Endothelial cell of umbilical vein (primary cell): ENCODE results near the gene WRAP73. TPM values are rescaled to one million over a fixed set of nuclear protein-coding genes. Genes with fewer than 3 reads are reported as not detected.

ENCODE experiments used
- BruUV-seq: library from RNA; stranded (reverse); fragments of 400-500 nt; replicated peaks from 2 replicates; lab custom pipeline; 2021; lab: Mats Ljungman, UMichigan
- CTCF ChIA-PET: fragments of 300-600, 350-600 bp; sonication (Branson Sonifier 250); formaldehyde crosslinking; loops from one replicate; lab custom pipeline; 2021; ENCODE audit warnings: antibody characterized with exemption, inconsistent platforms; lab: Charles Lee
- POLR2A ChIA-PET: fragments of 300-600, 350-600 bp; sonication (Branson Sonifier 250); formaldehyde crosslinking; loops from one replicate; lab custom pipeline; 2021; ENCODE audit warnings: antibody characterized with exemption, inconsistent platforms; lab: Charles Lee
- DNase-seq: peaks from one replicate; pipeline ENCODE4 v3.0.0-alpha.2; 2011; ENCODE audit warnings: low read depth, low spot score
- FAIRE-seq: peaks from 2 replicates; lab custom pipeline; 2011; peaks lifted over from hg19 to GRCh38; lab: Jason Lieb, UNC
- H2AFZ ChIP-seq: 2 replicates; pipeline ENCODE4 v1.6.0; 2012; ENCODE audit warnings: low read depth, low read length, control low read depth, inconsistent platforms
- H3K27ac ChIP-seq: 2 replicates; pipeline ENCODE4 v1.5.1; 2011; ENCODE audit warnings: low read depth, mild to moderate bottlenecking, control low read depth, low read length, moderate library complexity; ENCODE audit not compliant: insufficient read depth
- H3K27me3 ChIP-seq, 2 experiments: 2 replicates each; pipeline versions ENCODE4 v1.6.0 to v1.6.1; 2011; ENCODE audit warnings: low read length in 2 of 2, mixed read lengths in 1 of 2; ENCODE audit not compliant: control insufficient read depth in 2 of 2, insufficient read depth in 2 of 2
- H3K36me3 ChIP-seq, 2 experiments: 2 replicates in 1 of 2; 3 replicates in 1 of 2; pipeline ENCODE4 v1.5.1; 2011; ENCODE audit warnings: low read length in 2 of 2, mild to moderate bottlenecking in 1 of 2, moderate library complexity in 1 of 2; ENCODE audit not compliant: control insufficient read depth in 2 of 2, insufficient read depth in 2 of 2; ENCODE audit errors: extremely low read depth in 1 of 2
- H3K4me1 ChIP-seq: 3 replicates; pipeline ENCODE4 v1.5.1; 2011; ENCODE audit warnings: mild to moderate bottlenecking, low read length; ENCODE audit not compliant: control insufficient read depth, insufficient read depth; ENCODE audit errors: extremely low read depth
- H3K4me2 ChIP-seq: 2 replicates; pipeline ENCODE4 v1.6.1; 2011; ENCODE audit warnings: low read length, control low read depth, mixed read lengths; ENCODE audit not compliant: insufficient read depth
- H3K4me3 ChIP-seq, 3 experiments: fragments of 200-600 bp in 1 of 3; sonication (generic), shearing (Covaris generic) in 1 of 3; replicated peaks in 1 of 3; 2 replicates each; pipeline ENCODE4 v1.5.1; 2011 to 2016; ENCODE audit warnings: control low read depth in 3 of 3, low read length in 3 of 3, mild to moderate bottlenecking in 2 of 3, inconsistent platforms in 1 of 3, low read depth in 1 of 3, moderate library complexity in 1 of 3; ENCODE audit not compliant: insufficient read depth in 1 of 3
- H3K79me2 ChIP-seq: 2 replicates; pipeline ENCODE4 v1.6.0; 2012; ENCODE audit warnings: low read length, inconsistent platforms; ENCODE audit not compliant: control insufficient read depth, insufficient read depth
- H3K9ac ChIP-seq: replicated peaks from 2 replicates; pipeline ENCODE3; 2011; ENCODE audit warnings: low read length, control low read depth; ENCODE audit not compliant: insufficient read depth; ENCODE audit errors: extremely low read depth
- H3K9me1 ChIP-seq: replicated peaks from 3 replicates; pipeline ENCODE4 v1.6.0; 2011; ENCODE audit warnings: mild to moderate bottlenecking, low read length; ENCODE audit not compliant: control insufficient read depth, insufficient read depth; ENCODE audit errors: extremely low read depth
- H3K9me3 ChIP-seq: replicated peaks from 2 replicates; pipeline ENCODE4 v1.5.1; 2012; ENCODE audit warnings: low read length, inconsistent platforms; ENCODE audit not compliant: control insufficient read depth, insufficient read depth
- H4K20me1 ChIP-seq: replicated peaks from 2 replicates; pipeline ENCODE3; 2011; ENCODE audit warnings: mild to moderate bottlenecking, low read length; ENCODE audit not compliant: control insufficient read depth, insufficient read depth; ENCODE audit errors: extremely low read depth
- CTCF ChIP-seq, 2 donors: IDR thresholded peaks; 1 replicate in 1 of 2; 2 replicates in 1 of 2; pipeline ENCODE4 v1.5.1; 2011; ENCODE audit warnings: low read length in 2 of 2, mild to moderate bottlenecking in 2 of 2, moderate library complexity in 2 of 2, control low read depth in 1 of 2, inconsistent platforms in 1 of 2, low read depth in 1 of 2; ENCODE audit not compliant: insufficient read depth in 1 of 2; ENCODE audit errors: extremely low read depth in 1 of 2
- EZH2 ChIP-seq: IDR thresholded peaks from 2 replicates; pipeline ENCODE4 v1.6.1; 2012; ENCODE audit warnings: borderline replicate concordance, low read depth, mild to moderate bottlenecking, moderate library complexity, low read length, inconsistent platforms; ENCODE audit not compliant: severe bottlenecking
- FOS ChIP-seq: IDR thresholded peaks from 2 replicates; pipeline ENCODE4 v1.6.1; 2011; ENCODE audit warnings: mild to moderate bottlenecking, low read length, moderate library complexity, borderline replicate concordance; ENCODE audit not compliant: insufficient read depth
- GATA2 ChIP-seq: IDR thresholded peaks from 2 replicates; pipeline ENCODE4 v1.7.0; 2011; ENCODE audit warnings: low read depth, mild to moderate bottlenecking, moderate library complexity, mixed read lengths, low read length; ENCODE audit not compliant: insufficient read length, insufficient read depth
- JUN ChIP-seq: IDR thresholded peaks from 2 replicates; pipeline ENCODE4 v1.6.1; 2011; ENCODE audit warnings: borderline replicate concordance, low read depth; ENCODE audit not compliant: insufficient read length, insufficient read depth
- MAX ChIP-seq: IDR thresholded peaks from 2 replicates; pipeline ENCODE4 v1.6.1; 2011; ENCODE audit not compliant: insufficient read depth, insufficient read length
- POLR2A ChIP-seq: IDR thresholded peaks from 2 replicates; pipeline ENCODE4 v1.6.1; 2012; ENCODE audit warnings: low read depth, mild to moderate bottlenecking, control low read depth, low read length
- POLR2AphosphoS5 ChIP-seq: IDR thresholded peaks from 2 replicates; pipeline ENCODE4 v1.6.1; 2012; ENCODE audit warnings: low read depth, mild to moderate bottlenecking, control low read depth, low read length, moderate library complexity; ENCODE audit not compliant: insufficient read depth
- dilution Hi-C: fragments of 300-500 bp; cut with MboI; formaldehyde crosslinking; loops from one replicate; pipeline ENCODE4 v1.15.0; 2019; ENCODE audit warnings: low sequenced_read_pairs; ENCODE audit not compliant: extremely low pct_ligation_motif_present
- intact Hi-C: fragments of 100-400 bp; cut with micrococcal nuclease; formaldehyde crosslinking; loops from one replicate; pipeline ENCODE4 v1.10.0; 2022
- polyA plus RNA-seq, 4 experiments: library from polyadenylated mRNA; depleted of rRNA in 3 of 4; stranded (reverse) in 3 of 4; unstranded in 1 of 4; fragments of >200 nt; gene quantifications; 2 replicates each; pipeline versions ENCODE4 v1.2.1 to v1.2.3, GENCODE V29; 2011 to 2012; ENCODE audit warnings: missing spikeins in 1 of 4
- total RNA-seq: library from RNA; stranded (reverse); gene quantifications from 2 replicates; pipeline ENCODE4 v1.2.3, GENCODE V29; 2021

The WRAP73 gene
- total and polyA plus RNA-seq, 2 donors (not counting 3 experiments of a cell fraction or from before 2014, with no cell fraction given), result 23.0 to 50.7 TPM

GRCh38 chr1:3607703-3608065 is 42.2 kb downstream of the WRAP73 start:
- POLR2A ChIA-PET, result no interaction called here
- CTCF ChIA-PET, result interaction anchor here (1.0 to 3.8 kb wide), 6 partner anchors 11 to 155 kb away, joined by 3 to 24 read pairs (median 6); no protein-coding TSS in a partner anchor
- H3K27ac ChIP-seq, result no peak overlapping the region
- H3K9me3 ChIP-seq, result no peaks in the 10 kb centered on the region
- no peaks in the 10 kb centered on the region for H3K79me2 ChIP-seq
- no peak overlapping the region for H2AFZ ChIP-seq
- no peak overlapping the region for H3K4me3 ChIP-seq
- FAIRE-seq (no peak), DNase-seq (no peak)
- no peak overlapping the region for H3K4me2 ChIP-seq
- TF ChIP-seq POLR2A (no peak), JUN (no peak), POLR2AphosphoS5 (no peak), GATA2 (no peak), EZH2 (no peak), CTCF (IDR thresholded peaks at IDR 0.05; ENCODE audit: extremely low read depth in 1 of 2, insufficient read depth in 1 of 2, low read depth in 1 of 2, low read length in 2 of 2) (no peak), MAX (no peak), FOS (no peak)
- no peaks in the 10 kb centered on the region for H4K20me1 ChIP-seq
- dilution Hi-C loops, result no loop called here
- BruUV-seq, result no TSS peak
- no peaks in the 10 kb centered on the region for H3K27me3 ChIP-seq
- no peaks in the 10 kb centered on the region for H3K9me1 ChIP-seq
- intact Hi-C loops, result no loop called here
- no peak overlapping the region for H3K9ac ChIP-seq
- H3K4me1 ChIP-seq, result peaks cover 13% of the 10 kb centered on the region
- no peaks in the 10 kb centered on the region for H3K36me3 ChIP-seq
